WERI-Rb-1 (cell line): ENCODE results near the gene SPTB.

ENCODE experiments used
- DNase-seq: peaks from one replicate; pipeline ENCODE4 v3.0.0-alpha.2; 2020
- H3K27ac ChIP-seq: fragments of 250-450 bp; sonication (Bioruptor Pico); 2 replicates; pipeline ENCODE4 v1.5.1; 2020; ENCODE audit warnings: mild to moderate bottlenecking, moderate library complexity
- H3K27me3 ChIP-seq: fragments of 250-450 bp; sonication (Bioruptor Pico); 2 replicates; pipeline ENCODE4 v1.5.1; 2021; ENCODE audit warnings: mild to moderate bottlenecking, low read depth, moderate library complexity; ENCODE audit not compliant: insufficient read depth, severe bottlenecking
- H3K36me3 ChIP-seq: fragments of 250-450 bp; sonication (Bioruptor Pico); 2 replicates; pipeline ENCODE4 v1.5.1; 2020; ENCODE audit warnings: mild to moderate bottlenecking, moderate library complexity
- H3K4me3 ChIP-seq: 2 replicates; pipeline ENCODE4 v1.5.1; 2011; ENCODE audit warnings: low read depth, mild to moderate bottlenecking, control low read depth, low read length
- H3K9me3 ChIP-seq: fragments of 250-450 bp; sonication (Bioruptor Pico); 2 replicates; pipeline ENCODE4 v1.5.1; 2021; ENCODE audit warnings: mild to moderate bottlenecking, moderate library complexity; ENCODE audit not compliant: severe bottlenecking
- TF ChIP-seq, protein P1 (sequence below): IDR thresholded peaks from 2 replicates; pipeline ENCODE4 v1.5.1; 2011; ENCODE audit warnings: low read depth, mild to moderate bottlenecking, control low read depth, inconsistent platforms, low read length

SPTB gene

DNA sequence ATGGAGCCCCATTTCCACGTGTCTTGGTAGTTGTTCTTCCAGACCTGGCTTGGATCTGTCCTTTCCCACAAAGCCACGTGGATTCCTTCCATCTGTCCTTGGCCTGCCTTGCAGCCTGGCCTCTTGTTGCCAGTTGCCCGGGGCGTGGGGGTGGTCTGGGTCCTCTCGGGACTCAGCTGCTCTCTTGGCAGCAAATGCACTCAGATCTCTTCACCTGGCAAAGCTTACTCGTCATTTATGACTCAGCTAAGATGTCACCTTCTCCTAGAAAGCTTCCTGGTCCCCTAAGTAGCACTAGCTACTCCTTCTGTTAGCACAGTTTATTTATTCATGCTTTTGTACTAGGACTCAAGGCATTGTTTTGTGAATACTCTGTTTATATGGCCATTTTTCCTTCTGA lies 161.8 kb downstream of the SPTB start:
- TF ChIP-seq, protein P1, sequence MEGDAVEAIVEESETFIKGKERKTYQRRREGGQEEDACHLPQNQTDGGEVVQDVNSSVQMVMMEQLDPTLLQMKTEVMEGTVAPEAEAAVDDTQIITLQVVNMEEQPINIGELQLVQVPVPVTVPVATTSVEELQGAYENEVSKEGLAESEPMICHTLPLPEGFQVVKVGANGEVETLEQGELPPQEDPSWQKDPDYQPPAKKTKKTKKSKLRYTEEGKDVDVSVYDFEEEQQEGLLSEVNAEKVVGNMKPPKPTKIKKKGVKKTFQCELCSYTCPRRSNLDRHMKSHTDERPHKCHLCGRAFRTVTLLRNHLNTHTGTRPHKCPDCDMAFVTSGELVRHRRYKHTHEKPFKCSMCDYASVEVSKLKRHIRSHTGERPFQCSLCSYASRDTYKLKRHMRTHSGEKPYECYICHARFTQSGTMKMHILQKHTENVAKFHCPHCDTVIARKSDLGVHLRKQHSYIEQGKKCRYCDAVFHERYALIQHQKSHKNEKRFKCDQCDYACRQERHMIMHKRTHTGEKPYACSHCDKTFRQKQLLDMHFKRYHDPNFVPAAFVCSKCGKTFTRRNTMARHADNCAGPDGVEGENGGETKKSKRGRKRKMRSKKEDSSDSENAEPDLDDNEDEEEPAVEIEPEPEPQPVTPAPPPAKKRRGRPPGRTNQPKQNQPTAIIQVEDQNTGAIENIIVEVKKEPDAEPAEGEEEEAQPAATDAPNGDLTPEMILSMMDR, result no peak
- H3K36me3 ChIP-seq, result no peaks in the 10 kb centered on the region
- no peak for DNase-seq
- H3K27me3 ChIP-seq, result no peaks in the 10 kb centered on the region
- peaks cover 17% of the 10 kb centered on the region for H3K9me3 ChIP-seq
- no peak overlapping the region for H3K4me3 ChIP-seq
- no peak overlapping the region for H3K27ac ChIP-seq

DNA sequence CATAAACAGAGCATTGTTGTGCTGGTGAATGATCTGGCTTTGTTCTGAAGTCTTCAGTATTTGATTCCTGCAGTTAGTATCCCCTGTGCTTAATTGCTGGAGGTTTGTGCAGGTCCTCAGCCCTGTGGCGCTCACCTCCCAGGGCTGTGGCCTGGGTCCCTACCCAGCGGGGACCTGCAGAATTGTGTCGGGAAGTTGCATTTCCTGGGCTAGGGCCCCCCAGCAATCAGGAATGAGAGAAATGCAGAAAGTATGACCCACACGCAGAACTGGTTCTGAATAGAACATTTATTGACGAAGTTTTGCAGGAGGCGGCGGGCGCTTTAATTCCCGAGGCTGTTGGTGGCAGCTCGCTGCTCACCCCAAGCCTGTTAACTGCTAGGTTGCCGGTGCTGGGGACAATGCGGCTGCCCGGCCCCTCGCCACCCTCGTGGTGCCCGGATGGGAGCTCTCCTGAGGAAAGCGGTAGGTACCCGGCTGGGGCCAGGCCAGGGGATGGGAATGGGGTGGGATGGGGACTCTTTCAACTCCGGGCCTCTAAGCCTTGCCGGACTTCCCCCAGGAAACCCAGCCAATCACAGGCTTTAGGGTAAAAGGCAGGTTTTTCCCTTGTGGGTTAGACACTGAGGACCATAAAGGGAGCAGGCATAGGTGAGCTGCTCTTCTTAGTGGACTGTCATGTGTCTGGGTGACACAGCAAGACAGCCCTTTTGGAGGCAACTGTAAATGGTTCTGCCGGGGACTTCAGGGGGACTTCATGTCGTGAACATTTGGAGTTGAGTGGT lies 163.9 kb downstream of the SPTB start:
- TF ChIP-seq, protein P1, result no peak
- H3K4me3 ChIP-seq, result no peak overlapping the region
- peaks cover 16% of the 10 kb centered on the region for H3K9me3 ChIP-seq
- no peaks in the 10 kb centered on the region for H3K27me3 ChIP-seq
- DNase-seq, result no peak
- no peaks in the 10 kb centered on the region for H3K36me3 ChIP-seq
- H3K27ac ChIP-seq, result no peak overlapping the region

DNA sequence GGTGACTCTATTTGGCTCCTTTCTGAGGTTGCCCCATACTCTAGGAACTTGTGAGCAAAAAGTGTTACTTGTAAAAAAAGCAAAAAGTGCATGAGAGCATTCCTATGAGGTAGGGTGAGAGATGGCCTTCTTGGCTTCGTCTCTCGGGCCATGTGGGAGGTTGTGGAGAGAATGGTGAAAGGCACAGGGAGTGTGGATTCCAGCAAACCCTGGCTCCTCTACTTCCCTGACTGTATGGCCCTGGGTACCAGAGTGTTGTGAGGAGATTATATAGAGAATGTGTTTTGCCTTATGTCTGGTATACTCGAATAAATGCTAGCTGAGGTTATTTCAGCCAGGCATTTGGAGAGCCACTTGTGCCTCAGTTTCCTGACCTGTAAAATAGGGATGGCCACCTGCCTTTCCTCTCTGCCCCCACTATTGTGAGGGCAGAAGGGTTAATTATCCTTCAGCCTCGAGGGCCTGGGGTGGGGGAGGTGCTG lies 164.5 kb downstream of the SPTB start:
- peaks cover 12% of the 10 kb centered on the region for H3K9me3 ChIP-seq
- H3K36me3 ChIP-seq, result no peaks in the 10 kb centered on the region
- DNase-seq, result no peak
- no peaks in the 10 kb centered on the region for H3K27me3 ChIP-seq
- H3K27ac ChIP-seq, result no peak overlapping the region
- TF ChIP-seq, protein P1, result no peak
- no peak overlapping the region for H3K4me3 ChIP-seq

DNA sequence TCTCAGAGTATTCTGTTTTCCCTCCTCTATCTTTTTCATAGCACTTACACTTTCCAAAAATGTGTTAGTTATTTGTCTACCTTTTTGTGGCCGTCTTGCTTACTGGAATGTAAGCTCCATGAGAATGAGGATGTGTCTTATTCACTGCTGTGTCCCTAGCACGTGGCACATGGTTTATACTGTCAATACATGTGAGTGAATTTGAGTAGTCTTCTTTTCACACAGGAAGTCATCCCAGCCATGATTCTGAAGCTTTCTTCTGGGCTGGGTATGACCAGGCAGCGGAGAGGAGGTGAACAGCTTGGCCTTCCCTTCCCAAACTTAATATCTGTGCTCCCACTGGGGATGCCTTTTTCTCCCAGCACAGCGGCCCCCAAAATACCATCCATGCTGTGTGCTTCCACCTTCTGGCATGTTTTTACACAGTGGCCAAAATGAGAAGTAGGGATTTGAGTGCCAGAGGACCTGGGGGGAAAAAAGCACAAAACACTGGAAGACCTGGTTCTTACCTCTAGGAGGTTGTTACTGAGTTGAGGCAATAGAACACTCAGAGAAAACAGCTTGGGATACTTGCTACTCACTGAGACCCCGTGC lies 165.2 kb downstream of the SPTB start:
- Histone ChIP-seq H3K4me3 (no peak overlapping the region), H3K36me3 (no peaks in the 10 kb centered on the region), H3K27ac (no peak overlapping the region), H3K27me3 (no peaks in the 10 kb centered on the region), H3K9me3 (peaks cover 12% of the 10 kb centered on the region)
- no peak for DNase-seq
- TF ChIP-seq, protein P1, result no peak

DNA sequence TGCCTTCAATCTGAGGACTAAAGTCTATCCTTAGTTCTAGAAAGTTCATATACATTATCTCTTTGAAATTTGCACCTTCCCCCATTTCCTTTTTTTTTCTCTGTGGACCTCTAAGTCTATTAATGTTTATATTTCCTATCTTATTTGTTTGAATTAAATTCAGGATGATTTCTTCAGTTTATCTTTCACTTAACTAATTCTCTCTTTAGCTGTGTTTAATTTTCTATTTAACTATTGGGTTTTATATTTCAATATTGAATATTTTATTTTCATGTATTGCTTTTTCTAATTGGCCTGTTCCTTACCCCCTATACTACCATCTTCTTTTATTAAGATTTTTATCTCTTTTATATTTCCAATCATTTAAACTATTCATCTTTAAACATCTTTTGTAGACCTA lies 166.0 kb downstream of the SPTB start:
- TF ChIP-seq, protein P1, result no peak
- Histone ChIP-seq H3K4me3 (no peak overlapping the region), H3K36me3 (no peaks in the 10 kb centered on the region), H3K9me3 (peaks cover 12% of the 10 kb centered on the region), H3K27ac (no peak overlapping the region), H3K27me3 (no peaks in the 10 kb centered on the region)
- DNase-seq, result no peak
